ENCODE data around the gene CFAP141. TPM values are rescaled to one million over a fixed set of nuclear protein-coding genes. Genes with fewer than 3 reads are reported as not detected.

The CFAP141 gene
- total and polyA plus RNA-seq, 2 of the 13 experiments (the other 11 are each of a cell fraction or from before 2014, with no cell fraction given) = not detected

GRCh38 chr1:154220071-154220969 lies 14.2 kb upstream of the CFAP141 start, which contains the start of gene UBAP2L (continued):
- TF ChIP-seq HNF1B (CRISPR knock-in tag; IDR thresholded peaks at IDR 0.05) (peak; percentile 92), ZBTB43 (CRISPR knock-in tag; conservative IDR thresholded peaks at IDR 0.05) (peak; percentile 87), ONECUT2 (CRISPR knock-in tag; IDR thresholded peaks at IDR 0.05) (no peak), KDM3A (CRISPR knock-in tag; IDR thresholded peaks at IDR 0.05; ENCODE audit: low read depth) (peak; percentile 66), CREBL2 (CRISPR knock-in tag; IDR thresholded peaks at IDR 0.05; ENCODE audit: borderline replicate concordance) (peak; percentile 75; the same call in 1 of the 2 replicates), THAP11 (CRISPR knock-in tag; IDR thresholded peaks at IDR 0.05) (peak; percentile 90), HNRNPUL1 (IDR thresholded peaks at IDR 0.05; ENCODE audit: low read depth, low read length) (no peak), ZBTB44 (CRISPR knock-in tag; IDR thresholded peaks at IDR 0.05) (no peak), REPIN1 (CRISPR knock-in tag; IDR thresholded peaks at IDR 0.05; ENCODE audit: borderline replicate concordance, low read depth) (peak; percentile 94; the same call in 1 of the 2 replicates), TCF12 (IDR thresholded peaks at IDR 0.05) (no peak), TCF12 (CRISPR knock-in tag; IDR thresholded peaks at IDR 0.05) (peak; percentile 71; the same call in 1 of the 2 replicates), ZNF770 (CRISPR knock-in tag; IDR thresholded peaks at IDR 0.05) (peak; percentile 65; the same call in 1 of the 2 replicates), SETDB1 (CRISPR knock-in tag; IDR thresholded peaks at IDR 0.05; ENCODE audit: borderline replicate concordance) (no peak), ZSCAN20 (CRISPR knock-in tag; IDR thresholded peaks at IDR 0.05; ENCODE audit: borderline replicate concordance) (peak; percentile 87; the same call in 1 of the 2 replicates), MAF1 (CRISPR knock-in tag; IDR thresholded peaks at IDR 0.05; ENCODE audit: borderline replicate concordance) (0 out of 2 replicates have a peak, but pooled peaks have one; percentile 39), ZNF589 (CRISPR knock-in tag; conservative IDR thresholded peaks at IDR 0.05) (0 out of 2 replicates have a peak, but pooled peaks have one; percentile 29), NFRKB (IDR thresholded peaks at IDR 0.05) (peak; percentile 95), PATZ1 (CRISPR knock-in tag; IDR thresholded peaks at IDR 0.05) (no peak; the same call in 1 of the 2 replicates), BRCA1 (CRISPR knock-in tag; IDR thresholded peaks at IDR 0.05) (no peak)

Data from HepG2 (cell line).